ENCODE results near the gene ZNF595.

- TF ChIP-seq FOXJ3 (CRISPR knock-in tag; IDR thresholded peaks at IDR 0.05; ENCODE audit: borderline replicate concordance) = no peak
- TF ChIP-seq TEAD4 (CRISPR knock-in tag; IDR thresholded peaks at IDR 0.05) = no peak
- no peak for TF ChIP-seq CTCF (IDR thresholded peaks at IDR 0.05)
- no peak for TF ChIP-seq IRF1 (CRISPR knock-in tag; IDR thresholded peaks at IDR 0.05)
- TF ChIP-seq SP1 (CRISPR knock-in tag; conservative IDR thresholded peaks at IDR 0.05) = no peak
- no peak for TF ChIP-seq USF2 (CRISPR knock-in tag; IDR thresholded peaks at IDR 0.05)
- TF ChIP-seq ZNF317 (CRISPR knock-in tag; IDR thresholded peaks at IDR 0.05; ENCODE audit: borderline replicate concordance, low read depth) = no peak
- TF ChIP-seq MAX (CRISPR knock-in tag; IDR thresholded peaks at IDR 0.05) = no peak
- no peak for TF ChIP-seq ZBTB43 (CRISPR knock-in tag; IDR thresholded peaks at IDR 0.05)
- no peak for TF ChIP-seq ZNF232 (CRISPR knock-in tag; IDR thresholded peaks at IDR 0.05)
- no peak for TF ChIP-seq ATF1 (CRISPR knock-in tag; IDR thresholded peaks at IDR 0.05)
- no peak for TF ChIP-seq FOXK1 (CRISPR knock-in tag; IDR thresholded peaks at IDR 0.05)
Measured at GRCh38 chr4:112771-113170, 59.6 kb downstream of the ZNF595 start.
